Measurements from ENCODE around the gene SERINC3.

The SERINC3 gene

DNA sequence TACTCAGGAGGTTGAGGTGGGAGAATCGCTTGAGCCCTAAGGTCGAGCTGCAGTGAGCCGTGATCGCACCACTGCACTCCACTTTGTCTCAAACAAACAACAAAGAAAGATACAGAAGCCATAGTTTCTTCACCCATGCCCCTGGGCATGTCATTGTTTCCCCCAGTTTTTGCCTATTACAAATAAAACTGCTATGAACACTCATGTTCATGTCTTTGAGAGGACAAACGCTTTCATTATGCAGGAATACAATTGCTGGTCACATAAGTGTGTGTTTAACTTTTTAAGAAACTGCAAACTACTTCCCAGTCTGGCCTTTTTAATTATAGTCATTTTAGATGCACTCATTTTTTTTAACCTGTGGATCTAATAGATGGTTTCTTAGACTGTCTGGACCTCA, 58.4 kb downstream of the SERINC3 start:
- no peak for DNase-seq (ENCODE audit: low spot score)

DNA sequence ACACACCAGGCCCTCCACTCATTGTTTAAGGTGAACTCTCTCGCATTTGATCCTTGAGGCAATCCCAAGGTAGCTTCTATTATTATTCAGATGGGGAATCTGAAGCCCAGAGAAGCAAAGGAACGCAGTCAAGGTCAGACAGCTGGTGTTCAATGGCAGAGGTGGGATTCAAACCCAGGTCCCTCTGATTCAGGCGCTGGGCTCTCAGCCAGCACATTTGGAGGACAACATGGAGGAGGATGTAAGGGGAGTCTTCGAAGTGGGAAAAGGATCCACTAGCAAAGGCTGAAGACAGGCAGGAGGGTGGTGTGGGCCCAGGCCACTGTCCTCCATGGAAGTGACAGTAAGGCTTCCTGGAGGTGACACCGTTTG, 60.1 kb downstream of the SERINC3 start:
- DNase-seq (ENCODE audit: low spot score) = no peak

DNA sequence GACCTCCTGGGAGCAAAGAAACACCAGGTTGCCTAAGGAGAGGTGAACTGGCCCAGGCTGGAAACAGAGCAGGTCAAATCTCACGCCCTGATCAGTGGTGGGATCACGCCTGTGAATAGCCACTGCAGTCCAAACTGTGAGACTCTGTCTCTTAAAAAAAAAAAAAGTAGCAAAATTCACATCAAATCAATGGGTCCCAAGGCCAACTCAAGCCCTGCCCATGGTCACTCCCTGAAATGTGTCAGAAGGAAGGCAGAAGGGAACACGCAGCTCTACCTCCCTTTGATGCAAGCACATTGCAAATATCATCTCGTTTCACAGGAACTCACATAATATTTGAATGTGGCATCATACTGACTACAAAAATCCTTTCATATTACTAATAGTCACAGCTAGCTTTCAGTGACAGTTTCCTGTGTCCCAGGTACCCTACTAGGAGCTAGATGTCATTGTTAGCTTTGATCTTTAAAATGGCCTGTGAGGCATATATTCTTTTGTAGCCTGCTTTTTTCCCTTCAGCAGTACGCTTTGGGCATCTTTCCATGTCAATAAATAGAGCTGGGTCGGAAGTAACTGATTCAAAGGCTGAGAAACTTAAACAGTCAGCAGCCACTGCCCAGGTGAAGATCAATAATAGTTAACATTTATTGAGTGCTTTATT, 60.6 kb downstream of the SERINC3 start:
- DNase-seq (ENCODE audit: low spot score) = no peak

DNA sequence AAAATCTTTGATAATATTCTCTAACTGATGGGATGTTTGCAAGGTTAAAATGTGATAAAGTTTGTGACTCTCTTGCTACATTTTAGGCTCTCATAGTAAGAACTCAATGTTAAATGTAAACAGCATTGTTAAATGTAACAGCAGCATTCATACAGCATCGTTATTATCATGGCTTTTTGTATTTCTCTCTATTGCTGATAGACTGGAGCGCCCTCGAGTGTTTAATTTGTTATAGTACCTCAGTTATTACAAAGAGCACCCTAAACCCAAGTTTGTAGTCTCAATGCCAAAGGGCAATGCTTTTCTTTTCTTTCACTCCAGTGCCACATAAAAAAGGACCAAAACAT, 61.1 kb downstream of the SERINC3 start:
- no peak for DNase-seq (ENCODE audit: low spot score)

DNA sequence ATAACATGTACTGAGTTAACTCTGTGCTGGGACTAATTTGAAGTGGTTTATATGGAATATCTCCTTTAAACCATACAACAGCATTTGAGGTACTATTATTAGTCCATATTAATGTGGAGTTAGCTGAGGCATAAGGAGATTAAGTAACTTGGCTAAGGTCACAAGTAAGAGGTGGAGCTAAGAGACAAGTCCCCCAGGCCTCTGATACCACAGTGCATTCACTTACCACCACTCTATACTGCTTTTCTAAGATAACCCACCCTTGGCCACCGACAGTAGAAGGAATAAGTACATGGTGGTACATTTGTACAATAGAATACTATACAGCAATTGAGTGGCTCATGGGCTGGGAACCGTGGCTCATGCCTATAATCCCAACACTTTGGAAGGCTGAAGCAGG, 62.6 kb downstream of the SERINC3 start:
- DNase-seq (ENCODE audit: low spot score) = no peak

DNA sequence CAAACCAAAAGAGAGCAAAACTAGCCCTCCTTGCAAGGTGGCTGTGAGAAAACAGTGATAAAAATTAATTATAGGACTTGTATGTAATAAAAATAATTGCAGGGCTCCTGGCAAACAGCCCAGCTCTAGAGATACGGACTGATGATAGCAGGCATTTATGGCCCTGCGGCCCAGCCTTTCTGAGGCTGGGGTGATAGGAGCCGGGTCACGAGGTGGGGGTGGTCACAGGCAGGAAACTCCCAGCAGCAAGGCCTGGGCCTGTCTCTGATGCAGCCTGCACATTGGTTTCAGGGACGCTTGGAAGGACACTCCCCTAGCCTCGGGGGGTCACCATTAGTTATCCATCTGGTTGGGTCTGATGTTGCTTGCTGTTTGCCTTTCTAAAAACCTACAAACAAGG, 64.9 kb downstream of the SERINC3 start:
- no peak for DNase-seq (ENCODE audit: low spot score)

DNA sequence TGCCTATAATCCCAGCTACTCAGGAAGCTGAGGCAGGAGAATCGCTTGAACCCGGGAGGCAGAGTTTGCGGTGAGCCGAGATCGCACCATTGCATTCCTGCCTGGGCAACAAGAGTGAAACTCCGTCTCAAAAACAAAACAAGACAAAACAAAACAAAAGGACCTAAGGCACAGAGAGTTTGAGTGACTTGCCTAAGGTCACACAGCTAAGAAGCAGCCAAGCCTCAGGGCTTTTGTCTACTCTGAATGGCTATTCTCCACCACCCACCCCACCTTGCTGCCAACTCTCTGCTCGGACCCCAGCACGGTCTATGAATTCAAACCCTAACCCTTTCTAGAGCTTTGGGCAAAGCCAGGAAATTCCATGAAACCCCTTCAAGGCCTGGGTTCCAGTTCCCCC, 65.3 kb downstream of the SERINC3 start:
- DNase-seq (ENCODE audit: low spot score) = no peak

DNA sequence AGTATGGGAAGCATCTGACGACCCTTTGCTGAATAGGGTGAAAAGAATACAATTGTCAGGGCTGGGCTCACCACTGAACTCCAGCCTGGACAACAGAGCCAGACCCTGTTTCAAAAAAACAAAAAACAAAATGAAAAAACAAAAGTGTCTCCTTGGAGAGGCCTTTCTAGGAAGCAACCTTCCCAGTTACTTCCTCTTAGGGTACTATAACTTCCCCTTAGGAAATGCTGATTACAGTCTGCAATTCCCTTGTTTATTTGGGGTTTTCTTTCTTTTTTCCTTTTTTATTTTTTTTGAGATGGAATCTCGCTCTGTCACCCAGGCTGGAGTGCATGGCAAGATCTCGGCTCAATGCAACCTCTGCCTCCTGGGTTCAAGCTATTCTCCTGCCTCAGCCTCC, 66.7 kb downstream of the SERINC3 start:
- no peak for DNase-seq (ENCODE audit: low spot score)

DNA sequence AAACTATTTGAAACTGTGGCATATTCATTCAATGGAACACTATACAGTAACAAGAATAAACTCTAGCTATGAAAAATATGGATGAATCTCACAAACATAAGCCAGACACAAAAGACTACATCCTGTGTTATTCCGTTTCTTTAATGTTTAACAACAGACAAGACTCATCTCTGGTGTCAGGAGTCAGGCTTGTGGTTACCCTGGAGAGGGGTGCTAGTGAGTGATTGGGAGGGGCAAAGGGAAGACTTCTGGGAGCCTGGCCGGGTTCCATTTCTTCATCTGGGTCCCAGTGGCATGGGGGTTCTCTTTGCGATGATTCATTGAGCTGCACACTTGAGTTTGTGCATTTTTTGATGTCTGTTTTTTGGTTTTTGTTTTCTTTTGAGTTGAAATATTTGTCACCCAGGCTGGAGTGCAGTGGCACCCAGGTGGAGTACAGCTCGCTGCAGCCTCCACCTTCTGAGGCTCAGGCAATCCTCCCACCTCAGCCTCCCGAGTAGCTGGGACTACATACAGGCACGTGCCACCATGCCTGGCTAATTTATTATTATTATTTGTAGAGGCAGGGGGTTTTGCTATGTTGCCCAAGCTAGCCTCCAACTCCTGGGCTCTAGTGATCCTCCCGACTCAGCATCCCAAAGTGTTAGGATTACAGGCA, 67.4 kb downstream of the SERINC3 start:
- DNase-seq (ENCODE audit: low spot score) = no peak

DNA sequence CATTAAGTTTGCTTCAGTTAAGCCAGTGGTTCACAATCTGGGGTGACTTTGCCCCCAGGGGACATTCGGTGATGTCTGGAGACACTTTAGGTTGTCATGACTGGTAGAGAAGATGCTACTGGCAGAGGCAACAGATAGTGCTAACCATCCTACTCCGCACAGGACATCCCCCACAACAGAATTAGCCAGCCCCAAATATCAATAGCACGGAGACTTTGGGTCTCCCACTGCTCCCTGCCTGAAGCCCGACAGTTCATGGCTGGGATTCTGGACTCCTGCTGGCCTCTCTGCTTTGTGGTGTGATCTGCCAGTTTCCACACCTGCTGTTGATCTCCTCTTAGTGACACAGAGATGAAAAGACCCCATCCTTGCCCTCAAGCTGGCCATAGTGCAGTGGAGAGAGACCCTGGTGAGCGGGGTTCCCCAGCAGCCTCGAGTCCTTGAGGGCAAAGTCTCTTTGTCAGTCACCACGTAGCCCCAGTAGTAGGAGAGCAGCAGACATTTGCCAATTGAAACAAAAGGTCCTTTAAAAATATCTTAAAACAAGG, 70.9 kb downstream of the SERINC3 start:
- no peak for DNase-seq (ENCODE audit: low spot score)

DNA sequence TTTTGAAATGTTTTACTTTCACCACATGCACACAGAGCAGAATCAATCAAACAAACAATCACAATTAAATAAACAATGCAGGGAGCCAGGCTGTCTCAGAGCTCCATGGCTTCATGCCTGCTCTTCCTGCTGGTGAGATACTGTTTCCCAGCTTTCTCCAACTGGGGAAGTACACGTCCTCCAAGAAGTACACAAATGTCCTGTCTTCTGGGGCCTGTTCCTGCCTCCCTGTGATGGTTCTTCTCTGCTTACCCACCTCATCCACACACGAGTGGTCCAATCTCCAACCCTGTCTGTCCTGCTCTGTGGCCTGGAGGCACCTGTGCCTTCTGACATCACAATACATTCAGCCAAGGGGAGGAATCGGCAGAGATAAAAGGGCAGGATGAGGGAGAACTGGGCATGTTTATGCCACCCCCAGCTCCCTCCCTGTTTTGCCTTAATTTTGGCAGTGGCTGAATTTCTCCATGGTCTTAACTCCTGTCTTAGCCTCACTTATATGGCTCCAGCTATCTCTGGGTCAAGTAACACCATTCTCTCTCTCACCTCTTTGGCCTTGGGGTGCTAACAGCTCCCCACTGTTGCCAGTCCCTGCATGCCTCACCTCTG, 71.5 kb downstream of the SERINC3 start:
- DNase-seq (ENCODE audit: low spot score) = no peak

DNA sequence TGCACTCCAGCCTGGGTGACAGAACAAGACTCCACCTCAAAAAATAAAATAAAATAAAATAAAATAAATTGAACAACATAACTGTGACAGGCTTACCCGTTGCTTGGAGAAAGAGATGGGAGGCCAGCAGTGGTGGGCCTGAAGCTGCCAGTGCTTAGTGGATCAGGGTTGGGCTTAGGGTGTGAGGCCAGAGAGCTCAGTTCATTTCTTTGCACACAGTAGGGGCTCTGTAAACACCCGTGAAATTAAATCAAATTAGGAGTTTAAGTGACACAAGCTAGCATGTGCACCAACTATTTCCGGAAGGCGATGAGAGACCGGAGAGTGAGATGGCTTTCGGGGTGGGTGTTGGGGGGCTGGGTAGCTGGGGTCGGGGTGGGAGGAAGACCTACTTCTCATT, 72.0 kb downstream of the SERINC3 start:
- no peak for DNase-seq (ENCODE audit: low spot score)

DNA sequence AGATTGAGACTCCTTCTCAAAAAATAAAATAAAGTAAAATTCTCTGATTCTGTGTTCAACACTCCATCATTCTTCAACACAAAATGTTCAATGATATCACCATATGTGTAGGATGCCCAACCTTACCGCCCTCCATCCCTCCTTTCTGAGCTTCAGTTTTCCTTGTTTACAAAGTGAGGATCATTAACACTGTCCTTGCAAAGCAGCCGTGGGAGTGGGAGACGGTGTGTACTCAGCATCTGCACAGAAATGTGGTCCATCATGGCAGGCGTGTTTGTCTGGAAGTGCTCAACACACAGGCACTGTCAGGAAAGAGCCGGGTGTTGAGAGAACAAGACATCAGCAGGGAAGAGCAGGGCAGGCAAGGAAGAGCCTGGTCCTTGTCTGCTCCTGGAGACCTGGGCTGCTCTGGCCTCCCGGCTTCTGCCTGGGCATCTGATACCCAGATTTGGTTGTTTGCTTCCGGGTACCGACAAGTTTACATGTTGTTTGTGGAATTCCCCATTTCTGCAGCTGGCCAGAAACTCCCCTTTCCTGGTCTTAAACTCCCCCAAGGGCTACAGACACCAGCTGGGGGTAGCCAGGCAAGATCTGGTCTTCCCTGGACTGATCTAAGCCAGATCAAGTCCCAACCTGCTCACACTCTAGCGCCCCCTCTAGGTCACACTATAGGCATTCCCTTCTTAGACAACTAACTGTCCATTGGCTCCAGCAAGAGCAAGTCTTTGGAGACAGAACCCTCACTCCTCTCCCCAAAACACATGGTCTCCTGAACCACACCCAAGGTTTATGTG, 72.9 kb downstream of the SERINC3 start:
- DNase-seq (ENCODE audit: low spot score) = no peak

DNA sequence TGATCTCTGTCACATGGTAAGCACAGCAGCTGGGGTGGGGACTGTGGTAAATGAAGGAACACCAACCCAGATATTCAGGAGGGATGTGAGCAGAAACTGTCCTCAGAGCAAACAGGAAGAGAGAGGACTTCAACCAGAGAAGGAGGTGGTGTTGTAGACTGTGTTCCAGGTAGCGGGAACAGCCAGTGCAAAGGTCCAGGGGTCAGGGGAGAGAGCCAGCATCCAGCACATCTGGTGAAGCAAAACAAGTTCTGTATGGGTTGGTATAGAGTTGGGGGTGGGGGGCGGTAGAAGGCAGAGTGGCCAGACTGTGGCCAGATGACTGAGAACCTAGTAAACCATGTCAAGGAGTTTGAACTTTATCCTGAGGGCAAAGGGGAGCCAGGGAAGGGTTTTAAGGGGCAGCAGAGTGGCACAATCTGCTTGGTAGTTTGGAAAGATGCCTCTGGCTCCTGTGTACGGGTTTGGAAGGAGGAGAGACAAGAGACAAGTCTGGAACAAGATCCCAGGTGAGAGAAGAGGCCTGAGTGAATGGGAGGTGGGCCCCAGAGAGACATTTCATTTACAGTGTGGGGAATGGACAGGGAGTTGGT, 73.9 kb downstream of the SERINC3 start:
- DNase-seq (ENCODE audit: low spot score) = no peak
